ENCODE measurements around the gene ILDR1.

Gene ILDR1

DNA sequence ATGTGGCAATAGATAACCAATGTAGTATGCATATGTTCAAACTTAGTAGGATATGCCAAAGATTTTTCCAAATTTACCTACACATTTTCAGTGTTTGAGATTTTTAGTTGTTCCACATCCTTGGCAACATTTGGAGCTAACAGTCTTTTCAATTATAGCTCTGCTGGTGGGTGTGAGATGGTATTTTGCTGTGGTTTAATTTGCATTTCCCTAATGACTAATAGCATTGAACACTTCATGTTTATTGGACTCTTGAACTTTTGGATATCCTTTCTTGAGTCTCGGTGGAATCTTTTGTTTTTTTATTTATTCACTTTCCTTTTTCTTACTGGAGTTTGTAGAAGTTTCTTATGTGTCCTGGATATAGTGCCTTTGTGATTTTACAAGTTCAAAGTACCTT, 11.0 kb upstream of the ILDR1 start:
- Mint-ChIP-seq H3K27me3 (ENCODE audit: low read depth) (no peaks in the 10 kb centered on the region), H3K36me3 (ENCODE audit: low read depth) (peaks cover 39% of the 10 kb centered on the region), H3K9me3 (peaks cover 67% of the 10 kb centered on the region), H3K4me1 (ENCODE audit: low read depth) (peaks cover 20% of the 10 kb centered on the region), H3K4me3 (no peak overlapping the region), H3K27ac (no peak overlapping the region)
- no peak for DNase-seq (ENCODE audit: low spot score)

DNA sequence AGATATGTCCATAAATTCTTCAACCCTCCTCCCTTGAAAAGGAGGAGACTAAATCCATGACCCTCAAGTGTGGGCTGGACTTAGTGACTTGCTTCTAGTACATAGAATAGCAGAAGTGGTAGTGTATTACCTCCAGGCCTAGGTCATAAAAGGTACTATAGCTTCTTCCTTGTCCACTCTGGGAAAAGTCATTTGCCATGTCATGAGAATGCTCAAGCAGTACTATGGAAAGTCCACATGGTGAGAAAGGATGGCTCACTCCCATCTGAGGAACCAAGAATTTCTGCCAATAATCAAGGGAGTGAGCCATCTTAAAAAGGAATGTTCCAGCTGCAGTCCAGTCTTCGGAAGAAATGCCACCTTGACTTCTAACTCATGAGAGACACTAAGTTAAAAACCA, 10.5 kb upstream of the ILDR1 start:
- Mint-ChIP-seq H3K36me3 (ENCODE audit: low read depth) (peaks cover 35% of the 10 kb centered on the region), H3K27ac (no peak overlapping the region), H3K27me3 (ENCODE audit: low read depth) (no peaks in the 10 kb centered on the region), H3K4me1 (ENCODE audit: low read depth) (peaks cover 20% of the 10 kb centered on the region), H3K4me3 (no peak overlapping the region), H3K9me3 (peaks cover 63% of the 10 kb centered on the region)
- no peak for DNase-seq (ENCODE audit: low spot score)

DNA sequence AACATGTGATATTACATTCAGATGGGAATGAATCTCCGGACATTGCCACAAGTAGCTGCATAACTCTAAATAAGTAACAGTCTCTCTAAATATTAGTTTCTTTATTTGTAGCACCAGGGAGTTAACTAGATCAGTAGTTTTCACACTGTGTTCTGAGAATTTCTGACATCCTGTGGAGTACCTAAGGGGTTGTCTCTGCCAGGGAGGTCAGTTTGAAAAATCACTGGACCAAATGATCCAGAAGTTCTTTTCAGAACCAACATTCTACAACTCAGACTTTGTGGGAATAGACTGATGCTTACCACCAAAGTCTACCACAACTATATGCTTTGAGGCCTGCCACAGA, 9.0 kb upstream of the ILDR1 start:
- DNase-seq (ENCODE audit: low spot score), result no peak
- Mint-ChIP-seq H3K27ac (peak overlapping the region; percentile 79), H3K4me3 (peak overlapping the region; percentile 63), H3K36me3 (ENCODE audit: low read depth) (peaks cover 28% of the 10 kb centered on the region), H3K27me3 (ENCODE audit: low read depth) (no peaks in the 10 kb centered on the region), H3K4me1 (ENCODE audit: low read depth) (peaks cover 20% of the 10 kb centered on the region), H3K9me3 (peaks cover 51% of the 10 kb centered on the region)

DNA sequence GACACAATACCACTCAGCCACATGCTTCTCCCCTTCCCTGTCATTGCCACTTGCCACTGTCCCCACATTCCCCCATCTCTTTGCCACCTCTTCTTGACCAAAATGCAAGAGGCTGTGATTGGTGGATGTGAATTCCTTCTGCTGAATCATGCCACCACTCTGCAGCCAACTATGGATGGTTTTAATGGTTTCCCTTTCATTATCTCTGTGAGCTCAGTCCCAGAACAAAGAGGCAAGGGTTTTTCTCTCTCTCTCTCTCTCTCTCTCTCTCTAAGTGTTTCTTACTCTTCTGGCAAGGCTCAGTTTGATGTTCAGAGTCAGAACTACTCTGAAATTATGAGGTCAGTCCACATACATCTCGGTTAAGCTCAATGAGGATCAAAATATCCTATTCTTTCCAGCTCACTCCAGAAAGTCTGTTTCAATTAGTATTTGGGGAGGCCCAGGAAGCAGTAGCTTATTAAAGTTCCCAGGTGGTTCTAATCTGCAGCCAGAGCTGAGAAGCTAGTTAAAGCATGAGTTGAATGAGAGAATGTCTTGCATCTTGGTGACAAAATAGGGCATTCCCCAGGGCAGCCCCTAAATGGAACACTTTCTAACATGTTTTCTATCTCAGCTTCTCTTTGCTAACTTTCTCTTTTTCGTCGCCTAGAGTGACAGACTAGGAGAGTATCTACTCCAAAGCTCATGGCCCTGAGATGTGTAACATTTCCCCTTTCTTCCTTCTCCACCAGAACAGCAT, 8.5 kb upstream of the ILDR1 start:
- DNase-seq (ENCODE audit: low spot score), result no peak
- no peaks in the 10 kb centered on the region for H3K27me3 Mint-ChIP-seq (ENCODE audit: low read depth)
- H3K4me3 Mint-ChIP-seq, result peak overlapping the region; percentile 63
- peaks cover 25% of the 10 kb centered on the region for H3K4me1 Mint-ChIP-seq (ENCODE audit: low read depth)
- peak overlapping the region; percentile 79 for H3K27ac Mint-ChIP-seq
- peaks cover 23% of the 10 kb centered on the region for H3K36me3 Mint-ChIP-seq (ENCODE audit: low read depth)
- H3K9me3 Mint-ChIP-seq, result peaks cover 46% of the 10 kb centered on the region

DNA sequence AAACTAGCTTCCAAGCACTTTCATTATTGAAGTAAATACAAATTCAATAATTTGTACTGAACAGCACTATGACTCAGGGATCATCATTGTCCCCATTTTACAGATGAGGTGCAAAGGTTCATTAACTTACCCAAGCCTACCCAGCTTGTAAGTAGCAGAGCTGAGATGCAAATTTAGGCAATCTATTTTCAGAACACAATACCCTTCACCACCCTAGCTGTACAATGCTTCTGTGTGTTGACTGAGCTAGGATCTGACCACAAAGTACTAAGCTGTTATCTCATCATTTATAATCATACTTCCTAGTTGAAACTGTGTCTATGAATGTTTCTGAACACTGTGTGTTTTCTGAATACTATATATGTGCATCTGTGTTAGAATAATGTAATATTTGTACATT, 3.2 kb upstream of the ILDR1 start:
- no peak for DNase-seq (ENCODE audit: low spot score)
- Mint-ChIP-seq H3K36me3 (ENCODE audit: low read depth) (peaks cover 2% of the 10 kb centered on the region), H3K4me3 (peak overlapping the region; percentile 22), H3K27ac (no peak overlapping the region), H3K4me1 (ENCODE audit: low read depth) (peaks cover 33% of the 10 kb centered on the region), H3K27me3 (ENCODE audit: low read depth) (peaks cover 11% of the 10 kb centered on the region), H3K9me3 (no peaks in the 10 kb centered on the region)

DNA sequence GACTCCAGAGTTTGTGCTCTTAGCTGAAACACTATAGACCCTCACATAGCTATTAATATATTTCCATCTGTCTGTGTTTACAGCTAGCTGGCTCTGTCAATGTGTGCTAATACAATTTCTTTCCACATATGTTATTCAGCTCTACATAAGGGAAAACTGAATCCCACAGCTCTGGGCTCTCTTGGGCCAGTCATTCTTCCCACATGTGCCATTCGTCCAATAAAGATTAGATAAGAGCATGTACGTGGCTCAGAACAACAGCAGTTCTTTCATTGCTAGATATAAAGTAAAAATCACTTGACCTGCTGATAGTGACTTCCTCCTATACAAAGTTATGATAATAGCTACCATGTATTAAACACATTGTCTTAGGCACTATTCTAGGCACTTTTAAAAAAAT, 2.8 kb upstream of the ILDR1 start:
- DNase-seq (ENCODE audit: low spot score), result no peak
- Mint-ChIP-seq H3K4me3 (peak overlapping the region; percentile 10), H3K27ac (no peak overlapping the region), H3K36me3 (ENCODE audit: low read depth) (peaks cover 2% of the 10 kb centered on the region), H3K4me1 (ENCODE audit: low read depth) (peaks cover 29% of the 10 kb centered on the region), H3K27me3 (ENCODE audit: low read depth) (peaks cover 13% of the 10 kb centered on the region), H3K9me3 (no peaks in the 10 kb centered on the region)

DNA sequence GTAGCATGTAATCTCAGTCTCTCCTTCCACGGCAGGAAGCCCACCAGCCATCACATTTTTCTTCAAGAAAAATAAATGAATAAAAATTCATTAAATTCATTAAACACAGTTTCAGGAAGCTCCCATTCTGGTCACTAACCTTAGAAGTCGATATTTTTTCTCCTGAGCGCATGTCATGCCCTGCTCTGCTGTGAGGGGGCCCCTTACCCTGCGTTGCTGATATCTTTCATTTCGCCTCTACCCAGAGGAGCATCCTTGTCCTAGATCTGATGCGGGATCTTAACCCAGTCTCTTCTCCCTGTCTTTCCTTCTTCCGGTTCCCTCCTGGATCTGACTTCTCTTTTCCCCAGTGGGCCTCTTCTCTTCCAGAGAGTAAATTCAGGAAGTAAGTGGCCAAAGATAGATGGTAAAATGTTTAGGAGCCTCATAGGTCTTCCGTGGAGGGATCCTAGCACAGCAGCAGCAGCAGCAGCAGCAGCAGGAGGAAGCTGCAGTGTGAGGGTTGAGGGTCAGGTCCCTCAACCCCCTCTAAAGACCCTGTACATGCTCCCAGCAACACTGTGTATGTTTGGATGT, 1.4 kb upstream of the ILDR1 start:
- H3K4me3 Mint-ChIP-seq, result no peak overlapping the region
- no peaks in the 10 kb centered on the region for H3K9me3 Mint-ChIP-seq

DNA sequence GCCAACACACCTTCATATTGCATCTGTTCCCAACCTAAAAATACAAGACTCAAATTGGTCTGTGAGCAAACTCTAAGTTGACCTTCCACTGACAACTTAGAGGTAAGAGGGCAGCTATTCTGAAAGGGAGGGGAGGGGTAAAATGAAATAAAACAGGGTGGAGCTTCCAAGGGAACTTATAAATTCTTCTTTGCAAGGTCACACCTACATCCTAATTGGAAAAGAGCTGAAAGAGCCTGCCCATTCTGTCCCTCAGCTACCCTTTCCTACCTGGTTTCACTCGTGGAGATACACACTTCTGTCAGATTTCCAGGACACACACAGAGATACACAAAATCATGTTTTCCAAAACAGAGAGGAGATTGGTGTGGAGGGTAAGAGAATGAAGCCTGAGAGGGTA, 1.0 kb downstream of the ILDR1 start:
- Mint-ChIP-seq H3K27ac (no peak overlapping the region), H3K4me3 (peak overlapping the region; percentile 28), H3K36me3 (ENCODE audit: low read depth) (no peaks in the 10 kb centered on the region), H3K9me3 (peaks cover 1% of the 10 kb centered on the region), H3K4me1 (ENCODE audit: low read depth) (peaks cover 28% of the 10 kb centered on the region), H3K27me3 (ENCODE audit: low read depth) (peaks cover 21% of the 10 kb centered on the region)
- DNase-seq (ENCODE audit: low spot score), result no peak

More for the DNA sequence above, 1.4 kb upstream of the ILDR1 start:
- H3K27me3 Mint-ChIP-seq (ENCODE audit: low read depth), result peaks cover 19% of the 10 kb centered on the region
- DNase-seq (ENCODE audit: low spot score), result no peak
- H3K27ac Mint-ChIP-seq, result no peak overlapping the region
- H3K36me3 Mint-ChIP-seq (ENCODE audit: low read depth), result no peaks in the 10 kb centered on the region
- peaks cover 30% of the 10 kb centered on the region for H3K4me1 Mint-ChIP-seq (ENCODE audit: low read depth)

DNA sequence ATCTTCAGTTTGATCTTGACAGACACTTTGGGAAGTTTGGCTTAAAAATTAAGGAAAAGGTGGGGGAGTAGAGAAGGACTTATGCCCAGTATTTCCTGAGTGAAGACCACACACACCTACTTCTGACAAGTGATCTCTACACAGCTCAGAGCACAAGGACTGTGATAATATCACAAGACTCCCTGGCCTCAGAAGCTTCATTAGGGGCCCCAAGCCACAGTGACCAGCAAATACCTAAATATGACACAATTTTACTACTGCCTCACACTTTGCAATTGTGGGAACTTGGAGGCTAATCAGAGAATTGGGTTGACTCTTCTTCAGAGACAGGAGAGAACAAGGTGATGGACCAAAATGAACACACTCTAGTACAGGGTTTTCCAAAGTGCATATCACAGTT, 2.6 kb downstream of the ILDR1 start:
- no peak for DNase-seq (ENCODE audit: low spot score)
- H3K4me3 Mint-ChIP-seq, result no peak overlapping the region
- H3K36me3 Mint-ChIP-seq (ENCODE audit: low read depth), result no peaks in the 10 kb centered on the region
- H3K4me1 Mint-ChIP-seq (ENCODE audit: low read depth), result peaks cover 14% of the 10 kb centered on the region
- peaks cover 10% of the 10 kb centered on the region for H3K9me3 Mint-ChIP-seq
- no peak overlapping the region for H3K27ac Mint-ChIP-seq
- H3K27me3 Mint-ChIP-seq (ENCODE audit: low read depth), result peaks cover 21% of the 10 kb centered on the region

DNA sequence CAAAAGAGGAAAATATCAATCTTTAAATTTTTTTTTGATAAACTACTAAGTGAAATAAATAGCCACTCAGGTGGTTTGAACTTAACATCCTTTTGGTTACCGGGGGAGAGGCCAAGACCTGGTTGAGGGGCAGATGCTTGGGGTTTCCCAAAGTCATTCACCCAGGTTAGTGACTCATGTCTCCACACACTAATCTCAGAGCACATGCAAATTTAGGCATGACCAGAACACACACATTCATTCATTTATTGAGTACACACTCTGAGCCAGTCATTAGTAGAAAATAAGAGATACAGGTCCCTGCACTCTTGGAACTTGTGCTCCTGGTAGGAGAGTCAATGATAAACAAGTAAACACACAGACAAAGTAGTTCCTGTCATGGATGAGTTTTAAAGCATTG, 7.3 kb downstream of the ILDR1 start:
- Mint-ChIP-seq H3K27ac (no peak overlapping the region), H3K27me3 (ENCODE audit: low read depth) (peaks cover 7% of the 10 kb centered on the region), H3K9me3 (peaks cover 10% of the 10 kb centered on the region), H3K4me1 (ENCODE audit: low read depth) (peaks cover 29% of the 10 kb centered on the region), H3K4me3 (no peak overlapping the region), H3K36me3 (ENCODE audit: low read depth) (no peaks in the 10 kb centered on the region)
- DNase-seq (ENCODE audit: low spot score), result peak; percentile 48

DNA sequence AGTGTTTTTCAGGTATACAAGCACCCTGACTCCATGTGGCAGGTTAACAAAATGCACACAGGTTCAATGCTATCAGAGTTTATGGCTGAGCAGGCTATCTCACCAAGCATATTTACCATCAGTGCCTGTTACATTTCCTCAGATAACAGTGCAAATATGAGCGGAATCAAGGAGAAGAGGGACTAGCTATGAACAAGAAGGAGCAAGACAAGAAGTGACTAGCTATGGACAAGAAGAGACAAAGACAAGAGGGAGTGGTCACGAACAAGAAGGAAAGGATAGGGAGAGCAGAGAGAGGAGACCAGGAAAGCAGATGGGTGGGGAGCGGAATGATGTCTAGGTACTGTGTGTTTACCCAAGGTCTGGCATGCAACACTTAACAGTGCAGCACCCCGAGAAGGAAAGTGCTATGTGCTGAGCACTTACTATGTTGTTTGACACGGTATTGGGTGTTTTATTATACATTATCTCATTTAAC, 8.6 kb downstream of the ILDR1 start:
- H3K27me3 Mint-ChIP-seq (ENCODE audit: low read depth), result peaks cover 2% of the 10 kb centered on the region
- no peak for DNase-seq (ENCODE audit: low spot score)
- no peak overlapping the region for H3K4me3 Mint-ChIP-seq
- H3K4me1 Mint-ChIP-seq (ENCODE audit: low read depth), result peaks cover 28% of the 10 kb centered on the region
- no peaks in the 10 kb centered on the region for H3K36me3 Mint-ChIP-seq (ENCODE audit: low read depth)
- H3K9me3 Mint-ChIP-seq, result peaks cover 10% of the 10 kb centered on the region
- no peak overlapping the region for H3K27ac Mint-ChIP-seq

DNA sequence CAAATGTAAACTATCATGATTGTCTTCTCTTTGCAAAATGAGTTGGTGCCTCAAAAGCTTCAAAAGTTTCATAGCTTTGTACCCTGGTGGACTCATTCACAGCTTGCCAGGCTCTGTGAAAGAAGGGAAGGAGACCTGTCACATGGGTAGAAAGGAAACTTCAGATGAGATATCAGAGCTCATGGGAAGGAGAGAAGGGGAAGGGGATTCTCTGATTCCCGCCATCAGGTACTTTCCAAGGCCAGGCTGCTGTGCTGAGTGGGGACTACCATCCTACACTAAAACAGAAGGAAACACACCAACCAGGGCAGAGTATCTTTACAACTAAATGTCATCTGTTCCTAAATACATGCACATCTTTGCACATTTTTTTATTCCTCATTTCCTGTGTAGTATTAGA, 9.2 kb downstream of the ILDR1 start:
- Mint-ChIP-seq H3K36me3 (ENCODE audit: low read depth) (no peaks in the 10 kb centered on the region), H3K9me3 (peaks cover 10% of the 10 kb centered on the region), H3K27ac (no peak overlapping the region), H3K27me3 (ENCODE audit: low read depth) (peaks cover 2% of the 10 kb centered on the region), H3K4me1 (ENCODE audit: low read depth) (peaks cover 28% of the 10 kb centered on the region), H3K4me3 (no peak overlapping the region)
- no peak for DNase-seq (ENCODE audit: low spot score)

DNA sequence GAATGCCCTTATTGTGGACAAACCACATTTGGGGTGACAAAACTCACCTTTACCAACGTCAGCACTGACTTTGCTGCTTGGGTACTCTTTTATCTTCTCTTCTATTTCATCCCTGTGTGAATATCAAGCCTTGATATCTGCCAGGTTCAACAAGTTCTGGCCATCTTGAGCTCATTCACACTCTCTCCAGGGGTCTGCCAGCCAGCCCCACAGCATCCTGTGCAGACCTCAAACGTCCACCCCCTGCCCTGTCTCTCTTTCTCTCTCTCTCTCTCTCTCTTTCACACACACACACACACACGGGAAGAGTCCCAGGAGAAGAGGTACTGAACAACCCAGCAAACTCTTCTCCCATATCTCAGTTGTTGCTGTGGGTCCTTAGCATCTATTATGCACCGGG, 10.7 kb downstream of the ILDR1 start:
- Mint-ChIP-seq H3K27me3 (ENCODE audit: low read depth) (no peaks in the 10 kb centered on the region), H3K27ac (peak overlapping the region; percentile 0), H3K4me1 (ENCODE audit: low read depth) (peaks cover 28% of the 10 kb centered on the region), H3K9me3 (peaks cover 10% of the 10 kb centered on the region), H3K4me3 (no peak overlapping the region), H3K36me3 (ENCODE audit: low read depth) (no peaks in the 10 kb centered on the region)
- DNase-seq (ENCODE audit: low spot score), result no peak

DNA sequence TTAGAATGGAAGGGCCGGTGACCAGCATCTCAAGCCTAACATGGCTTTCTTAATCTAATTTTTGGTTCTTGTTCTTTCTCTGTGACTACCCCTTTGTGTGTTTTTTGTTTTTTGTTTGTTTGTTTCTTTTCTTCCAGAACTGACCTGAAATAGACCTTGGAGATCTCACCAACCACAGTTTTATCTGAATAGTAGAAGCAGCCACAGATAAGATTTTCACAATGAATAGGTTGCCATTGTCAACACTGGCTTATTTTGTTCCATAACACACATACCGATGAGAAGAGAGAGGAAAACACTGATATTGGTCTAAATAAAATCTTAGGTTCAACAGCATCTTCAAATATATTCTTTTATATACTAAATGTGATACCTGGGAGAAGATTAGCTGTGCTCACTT, 11.5 kb downstream of the ILDR1 start:
- Mint-ChIP-seq H3K27me3 (ENCODE audit: low read depth) (no peaks in the 10 kb centered on the region), H3K36me3 (ENCODE audit: low read depth) (no peaks in the 10 kb centered on the region), H3K9me3 (peaks cover 4% of the 10 kb centered on the region), H3K4me3 (no peak overlapping the region), H3K4me1 (ENCODE audit: low read depth) (peaks cover 28% of the 10 kb centered on the region), H3K27ac (no peak overlapping the region)
- DNase-seq (ENCODE audit: low spot score), result no peak

DNA sequence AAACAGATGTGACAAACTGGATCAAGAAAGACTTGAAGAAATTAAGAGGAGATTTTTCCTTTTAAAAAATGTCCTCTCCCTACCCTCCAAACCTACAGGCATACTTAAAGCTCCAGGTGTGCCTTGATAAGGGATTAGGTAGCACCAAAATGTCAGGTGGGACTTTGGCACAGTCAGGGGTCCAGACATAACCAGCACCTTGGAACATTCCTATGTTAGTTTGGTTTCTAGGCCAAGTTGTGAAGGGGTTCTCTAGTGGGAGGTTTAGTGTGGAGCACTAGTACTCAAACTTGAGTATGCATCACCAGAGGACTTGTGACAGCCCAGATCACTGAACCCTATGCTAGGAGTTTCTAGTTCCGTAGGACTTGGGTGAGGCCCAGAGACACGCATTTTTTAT, 13.9 kb downstream of the ILDR1 start:
- Mint-ChIP-seq H3K4me3 (no peak overlapping the region), H3K36me3 (ENCODE audit: low read depth) (no peaks in the 10 kb centered on the region), H3K27me3 (ENCODE audit: low read depth) (peaks cover 3% of the 10 kb centered on the region), H3K4me1 (ENCODE audit: low read depth) (peaks cover 41% of the 10 kb centered on the region), H3K27ac (no peak overlapping the region), H3K9me3 (no peaks in the 10 kb centered on the region)
- no peak for DNase-seq (ENCODE audit: low spot score)

Data from T-helper 2 cell treated with Interferon-gamma antibody and Interleukin-4, amounts not matched to agents 5 μg/mL and 100 μg/mL, for 36 hours (primary cell).